Measurements from ENCODE around the gene RACGAP1. TPM values are rescaled to one million over a fixed set of nuclear protein-coding genes. Genes with fewer than 3 reads are reported as not detected.

RACGAP1 gene
- total RNA-seq, 1 experiment from 2014 or later = 147 TPM

GRCh38 chr12:49972129-49972528 is 53.2 kb downstream of the RACGAP1 start:
- Histone ChIP-seq H3K4me1 (ENCODE audit: control insufficient read depth, insufficient read depth, low read length) (peaks cover 20% of the 10 kb centered on the region; the same call in 1 of the 2 replicates), H3K27ac (ENCODE audit: low read length) (no peak overlapping the region; the same call in 1 of the 2 replicates), H3K27me3 (ENCODE audit: control insufficient read depth, insufficient read depth, low read length) (no peaks in the 10 kb centered on the region), H3K4me3 (ENCODE audit: low read depth in 2 of 2, low read length in 2 of 2) (no peak overlapping the region), H3K9me3 (ENCODE audit: control insufficient read depth, insufficient read depth, low read depth, low read length) (no peaks in the 10 kb centered on the region), H3K36me3 (ENCODE audit: control insufficient read depth, insufficient read depth, low read length) (no peaks in the 10 kb centered on the region)
- ChIA-PET POLR2A (no interaction called here), CTCF (interaction anchor here (1.4 kb wide), 1 partner anchor 98 kb away, joined by 3 read pairs; no protein-coding TSS in a partner anchor)
- in situ Hi-C loops (cut with HindIII; ENCODE audit: low pct_unique_long_range_greater_than_20kb, low sequenced_read_pairs) = no loop called here
- no TSS peak for BruUV-seq (replicated peaks)
- TF ChIP-seq, protein P1, sequence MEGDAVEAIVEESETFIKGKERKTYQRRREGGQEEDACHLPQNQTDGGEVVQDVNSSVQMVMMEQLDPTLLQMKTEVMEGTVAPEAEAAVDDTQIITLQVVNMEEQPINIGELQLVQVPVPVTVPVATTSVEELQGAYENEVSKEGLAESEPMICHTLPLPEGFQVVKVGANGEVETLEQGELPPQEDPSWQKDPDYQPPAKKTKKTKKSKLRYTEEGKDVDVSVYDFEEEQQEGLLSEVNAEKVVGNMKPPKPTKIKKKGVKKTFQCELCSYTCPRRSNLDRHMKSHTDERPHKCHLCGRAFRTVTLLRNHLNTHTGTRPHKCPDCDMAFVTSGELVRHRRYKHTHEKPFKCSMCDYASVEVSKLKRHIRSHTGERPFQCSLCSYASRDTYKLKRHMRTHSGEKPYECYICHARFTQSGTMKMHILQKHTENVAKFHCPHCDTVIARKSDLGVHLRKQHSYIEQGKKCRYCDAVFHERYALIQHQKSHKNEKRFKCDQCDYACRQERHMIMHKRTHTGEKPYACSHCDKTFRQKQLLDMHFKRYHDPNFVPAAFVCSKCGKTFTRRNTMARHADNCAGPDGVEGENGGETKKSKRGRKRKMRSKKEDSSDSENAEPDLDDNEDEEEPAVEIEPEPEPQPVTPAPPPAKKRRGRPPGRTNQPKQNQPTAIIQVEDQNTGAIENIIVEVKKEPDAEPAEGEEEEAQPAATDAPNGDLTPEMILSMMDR (IDR thresholded peaks at IDR 0.05) = no peak
- TF ChIP-seq POLR2AphosphoS5 (IDR thresholded peaks at IDR 0.05; ENCODE audit: low read depth, low read length) = no peak
- TF ChIP-seq, protein P2, sequence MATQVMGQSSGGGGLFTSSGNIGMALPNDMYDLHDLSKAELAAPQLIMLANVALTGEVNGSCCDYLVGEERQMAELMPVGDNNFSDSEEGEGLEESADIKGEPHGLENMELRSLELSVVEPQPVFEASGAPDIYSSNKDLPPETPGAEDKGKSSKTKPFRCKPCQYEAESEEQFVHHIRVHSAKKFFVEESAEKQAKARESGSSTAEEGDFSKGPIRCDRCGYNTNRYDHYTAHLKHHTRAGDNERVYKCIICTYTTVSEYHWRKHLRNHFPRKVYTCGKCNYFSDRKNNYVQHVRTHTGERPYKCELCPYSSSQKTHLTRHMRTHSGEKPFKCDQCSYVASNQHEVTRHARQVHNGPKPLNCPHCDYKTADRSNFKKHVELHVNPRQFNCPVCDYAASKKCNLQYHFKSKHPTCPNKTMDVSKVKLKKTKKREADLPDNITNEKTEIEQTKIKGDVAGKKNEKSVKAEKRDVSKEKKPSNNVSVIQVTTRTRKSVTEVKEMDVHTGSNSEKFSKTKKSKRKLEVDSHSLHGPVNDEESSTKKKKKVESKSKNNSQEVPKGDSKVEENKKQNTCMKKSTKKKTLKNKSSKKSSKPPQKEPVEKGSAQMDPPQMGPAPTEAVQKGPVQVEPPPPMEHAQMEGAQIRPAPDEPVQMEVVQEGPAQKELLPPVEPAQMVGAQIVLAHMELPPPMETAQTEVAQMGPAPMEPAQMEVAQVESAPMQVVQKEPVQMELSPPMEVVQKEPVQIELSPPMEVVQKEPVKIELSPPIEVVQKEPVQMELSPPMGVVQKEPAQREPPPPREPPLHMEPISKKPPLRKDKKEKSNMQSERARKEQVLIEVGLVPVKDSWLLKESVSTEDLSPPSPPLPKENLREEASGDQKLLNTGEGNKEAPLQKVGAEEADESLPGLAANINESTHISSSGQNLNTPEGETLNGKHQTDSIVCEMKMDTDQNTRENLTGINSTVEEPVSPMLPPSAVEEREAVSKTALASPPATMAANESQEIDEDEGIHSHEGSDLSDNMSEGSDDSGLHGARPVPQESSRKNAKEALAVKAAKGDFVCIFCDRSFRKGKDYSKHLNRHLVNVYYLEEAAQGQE (IDR thresholded peaks at IDR 0.05; ENCODE audit: insufficient read depth in 1 of 2, low read depth in 2 of 2, low read length in 1 of 2) = no peak
- no peak for TF ChIP-seq SIN3A (IDR thresholded peaks at IDR 0.05; ENCODE audit: borderline replicate concordance, insufficient read depth, low read depth, low read length)
- DNase-seq (ENCODE audit: low read depth, low spot score) (no peak), ATAC-seq (no peak)
- intact Hi-C loops (cut with micrococcal nuclease; ENCODE audit: unreplicated experiment) = no loop called here

GRCh38 chr12:49971141-49971540 is 54.2 kb downstream of the RACGAP1 start:
- Histone ChIP-seq H3K27ac (ENCODE audit: low read length) (no peak overlapping the region), H3K4me1 (ENCODE audit: control insufficient read depth, insufficient read depth, low read length) (peaks cover 20% of the 10 kb centered on the region; the same call in 1 of the 2 replicates), H3K27me3 (ENCODE audit: control insufficient read depth, insufficient read depth, low read length) (no peaks in the 10 kb centered on the region), H3K4me3 (ENCODE audit: low read depth in 2 of 2, low read length in 2 of 2) (no peak overlapping the region), H3K36me3 (ENCODE audit: control insufficient read depth, insufficient read depth, low read length) (no peaks in the 10 kb centered on the region), H3K9me3 (ENCODE audit: control insufficient read depth, insufficient read depth, low read depth, low read length) (no peaks in the 10 kb centered on the region)
- ChIA-PET POLR2A (interaction anchor here (0.7 kb wide), 1 partner anchor 91 kb away, joined by 3 read pairs; no protein-coding TSS in a partner anchor), CTCF (no interaction called here)
- no peak for DNase-seq (ENCODE audit: low read depth, low spot score)
- TF ChIP-seq, protein P2 (IDR thresholded peaks at IDR 0.05; ENCODE audit: insufficient read depth in 1 of 2, low read depth in 2 of 2, low read length in 1 of 2) = no peak
- TF ChIP-seq POLR2AphosphoS5 (IDR thresholded peaks at IDR 0.05; ENCODE audit: low read depth, low read length) = no peak
- TF ChIP-seq SIN3A (IDR thresholded peaks at IDR 0.05; ENCODE audit: borderline replicate concordance, insufficient read depth, low read depth, low read length) = no peak
- no peak for TF ChIP-seq TCF7L2 (IDR thresholded peaks at IDR 0.05; ENCODE audit: low read depth, low read length)
- TF ChIP-seq, protein P1 (IDR thresholded peaks at IDR 0.05) = no peak
- intact Hi-C loops (cut with micrococcal nuclease; ENCODE audit: unreplicated experiment) = no loop called here
- in situ Hi-C loops (cut with HindIII; ENCODE audit: low pct_unique_long_range_greater_than_20kb, low sequenced_read_pairs) = no loop called here
- no TSS peak for BruUV-seq (replicated peaks)
- ATAC-seq = no peak
